A549 (cell line): ENCODE results near the gene CCDC197.

Source experiments
- CEBPB ChIP-seq, 2 experiments: fragments of >200 bp in 1 of 2; sonication (Bioruptor Twin) in 1 of 2; formaldehyde crosslinking in 1 of 2; IDR thresholded peaks; 2 replicates each; pipeline ENCODE4 v1.6.1; 2012 to 2016
- EHMT2 ChIP-seq: fragments of 200-600 bp; sonication (generic); IDR thresholded peaks from 2 replicates; pipeline ENCODE4 v1.6.1; 2016; ENCODE audit warnings: antibody characterized with exemption, low read depth, mild to moderate bottlenecking, moderate library complexity
- MAZ ChIP-seq: fragments of 150-350 bp; IDR thresholded peaks from 2 replicates; pipeline ENCODE4 v1.6.1; 2014; ENCODE audit warnings: antibody characterized with exemption, low read depth, low read length, borderline replicate concordance
- MYC ChIP-seq: IDR thresholded peaks from 2 replicates; pipeline ENCODE4 v1.6.1; 2012; ENCODE audit warnings: mild to moderate bottlenecking, inconsistent platforms, low read length, improper control_type of control experiment, borderline replicate concordance
- PHF8 ChIP-seq: fragments of 200-600 bp; sonication (generic); IDR thresholded peaks from 2 replicates; pipeline ENCODE4 v1.6.1; 2016; ENCODE audit warnings: low read depth, mild to moderate bottlenecking, antibody characterized with exemption, moderate library complexity, borderline replicate concordance
- POLR2A ChIP-seq: IDR thresholded peaks from 2 replicates; pipeline ENCODE4 v1.6.1; 2012; ENCODE audit warnings: mild to moderate bottlenecking, low read length
- RAD21 ChIP-seq, 2 experiments: fragments of >200 bp in 1 of 2; sonication (Bioruptor Twin) in 1 of 2; formaldehyde crosslinking in 1 of 2; IDR thresholded peaks in 1 of 2; conservative IDR thresholded peaks in 1 of 2; 2 replicates in 1 of 2; 3 replicates in 1 of 2; pipeline ENCODE4 v1.6.1; 2012 to 2018; ENCODE audit warnings: inconsistent platforms in 1 of 2
- RFX5 ChIP-seq: fragments of 450-650 bp; IDR thresholded peaks from 2 replicates; pipeline ENCODE4 v1.7.1; 2014; ENCODE audit warnings: antibody characterized with exemption, mild to moderate bottlenecking, moderate library complexity
- TF ChIP-seq, protein P1 (sequence below): fragments of >200 bp; sonication (Bioruptor Twin); formaldehyde crosslinking; IDR thresholded peaks from 3 replicates; pipeline ENCODE4 v1.5.1; 2016

- TF ChIP-seq MAZ (no peak), MYC (peak; percentile 31; the same call in 1 of the 2 replicates), POLR2A (no peak), CEBPB (IDR thresholded peaks at IDR 0.05) (no peak), RFX5 (no peak), RAD21 (conservative IDR thresholded peaks at IDR 0.05 in 1 of 2, IDR thresholded peaks at IDR 0.05 in 1 of 2) (no peak), EHMT2 (no peak), PHF8 (peak; percentile 25; the same call in 1 of the 2 replicates)
- TF ChIP-seq, protein P1, sequence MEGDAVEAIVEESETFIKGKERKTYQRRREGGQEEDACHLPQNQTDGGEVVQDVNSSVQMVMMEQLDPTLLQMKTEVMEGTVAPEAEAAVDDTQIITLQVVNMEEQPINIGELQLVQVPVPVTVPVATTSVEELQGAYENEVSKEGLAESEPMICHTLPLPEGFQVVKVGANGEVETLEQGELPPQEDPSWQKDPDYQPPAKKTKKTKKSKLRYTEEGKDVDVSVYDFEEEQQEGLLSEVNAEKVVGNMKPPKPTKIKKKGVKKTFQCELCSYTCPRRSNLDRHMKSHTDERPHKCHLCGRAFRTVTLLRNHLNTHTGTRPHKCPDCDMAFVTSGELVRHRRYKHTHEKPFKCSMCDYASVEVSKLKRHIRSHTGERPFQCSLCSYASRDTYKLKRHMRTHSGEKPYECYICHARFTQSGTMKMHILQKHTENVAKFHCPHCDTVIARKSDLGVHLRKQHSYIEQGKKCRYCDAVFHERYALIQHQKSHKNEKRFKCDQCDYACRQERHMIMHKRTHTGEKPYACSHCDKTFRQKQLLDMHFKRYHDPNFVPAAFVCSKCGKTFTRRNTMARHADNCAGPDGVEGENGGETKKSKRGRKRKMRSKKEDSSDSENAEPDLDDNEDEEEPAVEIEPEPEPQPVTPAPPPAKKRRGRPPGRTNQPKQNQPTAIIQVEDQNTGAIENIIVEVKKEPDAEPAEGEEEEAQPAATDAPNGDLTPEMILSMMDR = no peak
These were observed 29.2 kb downstream of the CCDC197 start, which contains the start of gene OTUB2 for GRCh38 chr14:94026173-94026888.
